Neural progenitor cell (in vitro differentiated cells): ENCODE data around the gene PRR7. TPM values are rescaled to one million over a fixed set of nuclear protein-coding genes. Genes with fewer than 3 reads are reported as not detected.

Experiments used
- DNase-seq: peaks from one replicate; pipeline ENCODE4 v3.0.0-alpha.2; 2016; ENCODE audit warnings: low spot score
- H2AFZ ChIP-seq: fragments of 200-600 bp; sonication (generic); replicated peaks from 2 replicates; pipeline ENCODE4 v1.6.1; 2016; ENCODE audit warnings: antibody characterized with exemption
- H3F3A ChIP-seq: fragments of 200-600 bp; sonication (generic); 2 replicates; pipeline ENCODE4 v1.6.1; 2016; ENCODE audit warnings: antibody characterized with exemption, low read depth
- H3K27ac ChIP-seq: fragments of 200-600 bp; sonication (generic); 2 replicates; pipeline ENCODE4 v1.5.1; 2016; ENCODE audit warnings: mild to moderate bottlenecking
- H3K27me3 ChIP-seq: fragments of 200-600 bp; sonication (generic); 2 replicates; pipeline ENCODE4 v1.6.1; 2016; ENCODE audit warnings: mild to moderate bottlenecking, moderate library complexity
- H3K36me3 ChIP-seq: fragments of 200-600 bp; sonication (generic); 2 replicates; pipeline ENCODE4 v1.5.1; 2016
- H3K4me1 ChIP-seq: fragments of 200-600 bp; sonication (generic); 2 replicates; pipeline ENCODE4 v1.6.1; 2016; ENCODE audit warnings: mixed run types
- H3K4me2 ChIP-seq: fragments of 200-600 bp; sonication (generic); 2 replicates; pipeline ENCODE4 v1.6.1; 2016
- H3K4me3 ChIP-seq: fragments of 200-600 bp; sonication (generic); 2 replicates; pipeline ENCODE4 v1.5.1; 2016
- H3K79me2 ChIP-seq: fragments of 200-600 bp; sonication (generic); 2 replicates; pipeline ENCODE4 v1.6.1; 2016; ENCODE audit warnings: low read depth
- H3K9ac ChIP-seq: fragments of 200-600 bp; sonication (generic); 2 replicates; pipeline ENCODE4 v1.6.1; 2016
- H3K9me3 ChIP-seq: fragments of 200-600 bp; sonication (generic); 2 replicates; pipeline ENCODE4 v1.5.1; 2016; ENCODE audit warnings: low read depth
- H4K20me1 ChIP-seq: fragments of 200-600 bp; sonication (generic); 2 replicates; pipeline ENCODE4 v1.6.1; 2016; ENCODE audit warnings: low read depth
- H3K27ac Mint-ChIP-seq: 3 replicates; pipeline ENCODE4 v1.8.0; 2021; ENCODE audit warnings: mixed read lengths
- H3K27me3 Mint-ChIP-seq: 2 replicates; pipeline ENCODE4 v1.8.0; 2022; ENCODE audit warnings: low read depth, mild to moderate bottlenecking, inconsistent platforms, moderate library complexity, mixed read lengths; ENCODE audit not compliant: insufficient read depth
- H3K36me3 Mint-ChIP-seq: 3 replicates; pipeline ENCODE4 v1.8.0; 2021; ENCODE audit warnings: mixed read lengths
- H3K4me1 Mint-ChIP-seq: 3 replicates; pipeline ENCODE4 v1.8.0; 2021; ENCODE audit warnings: mixed read lengths
- H3K4me3 Mint-ChIP-seq: 3 replicates; pipeline ENCODE4 v1.8.0; 2021; ENCODE audit warnings: mild to moderate bottlenecking, moderate library complexity, mixed read lengths
- H3K9me3 Mint-ChIP-seq: 3 replicates; pipeline ENCODE4 v1.8.0; 2020; ENCODE audit warnings: mixed read lengths
- EZH2 ChIP-seq: fragments of 200-600 bp; sonication (generic); IDR thresholded peaks from 2 replicates; pipeline ENCODE4 v1.6.1; 2017; ENCODE audit warnings: antibody characterized with exemption, mild to moderate bottlenecking, moderate library complexity
- EZH2phosphoT487 ChIP-seq: fragments of 200-600 bp; sonication (generic); IDR thresholded peaks from 2 replicates; pipeline ENCODE4 v1.6.1; 2017; ENCODE audit warnings: antibody characterized with exemption
- total RNA-seq: library from RNA; depleted of rRNA; stranded (reverse); fragments of >200 nt; gene quantifications from 2 replicates; pipeline ENCODE4 v1.2.3, GENCODE V29; 2015; ENCODE audit warnings: low replicate concordance
- TF ChIP-seq, protein P1 (sequence below): fragments of 200-600 bp; sonication (generic); IDR thresholded peaks from 2 replicates; pipeline ENCODE4 v1.5.1; 2017; ENCODE audit warnings: antibody characterized with exemption, mild to moderate bottlenecking

The PRR7 gene
- total RNA-seq, 1 donor from 2014 or later: 4.5 TPM

DNA sequence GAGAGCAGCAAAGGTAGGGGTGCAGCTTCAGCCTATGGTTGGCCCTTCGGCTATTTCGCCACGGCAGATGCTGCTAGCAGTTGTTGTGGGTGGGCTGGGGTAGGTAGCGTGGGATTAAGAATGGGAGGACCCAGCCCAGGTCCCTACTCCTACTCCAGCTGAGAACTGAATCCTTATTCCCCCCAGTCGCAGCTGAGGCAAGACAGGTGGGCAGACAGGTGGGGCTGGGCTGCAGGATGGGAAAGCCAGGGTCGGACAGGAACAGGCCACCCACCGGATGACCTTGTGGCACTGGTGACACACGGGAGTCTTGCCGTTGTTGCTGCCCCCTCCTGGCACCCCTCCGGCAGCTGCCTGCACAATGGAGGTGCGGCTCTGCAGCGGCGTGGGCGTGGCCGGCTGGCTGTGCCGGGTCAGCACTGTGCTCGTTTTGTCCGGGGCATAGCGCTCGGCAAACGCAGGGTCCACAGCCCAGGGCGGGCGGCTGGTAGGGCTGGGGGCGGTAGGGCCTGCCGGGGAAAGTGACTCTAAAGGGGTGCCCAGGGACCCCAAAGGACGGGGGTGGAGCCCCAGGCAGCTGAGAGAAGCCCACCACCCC, 42.6 kb downstream of the PRR7 start:
- Histone ChIP-seq H3K4me3 (no peak overlapping the region), H4K20me1 (peaks cover 67% of the 10 kb centered on the region), H3F3A (peaks cover 27% of the 10 kb centered on the region), H3K79me2 (peaks cover 11% of the 10 kb centered on the region), H3K27me3 (no peaks in the 10 kb centered on the region), H3K4me1 (peaks cover 4% of the 10 kb centered on the region), H3K9ac (no peak overlapping the region), H3K4me2 (no peak overlapping the region), H3K27ac (no peak overlapping the region), H2AFZ (no peak overlapping the region), H3K36me3 (peaks cover 5% of the 10 kb centered on the region), H3K9me3 (no peaks in the 10 kb centered on the region)
- Mint-ChIP-seq H3K9me3 (no peaks in the 10 kb centered on the region), H3K4me1 (peaks cover 36% of the 10 kb centered on the region), H3K36me3 (peaks cover 33% of the 10 kb centered on the region), H3K27ac (no peak overlapping the region), H3K27me3 (peaks cover 4% of the 10 kb centered on the region), H3K4me3 (no peak overlapping the region)
- DNase-seq: peak; percentile 40
- TF ChIP-seq, protein P1, sequence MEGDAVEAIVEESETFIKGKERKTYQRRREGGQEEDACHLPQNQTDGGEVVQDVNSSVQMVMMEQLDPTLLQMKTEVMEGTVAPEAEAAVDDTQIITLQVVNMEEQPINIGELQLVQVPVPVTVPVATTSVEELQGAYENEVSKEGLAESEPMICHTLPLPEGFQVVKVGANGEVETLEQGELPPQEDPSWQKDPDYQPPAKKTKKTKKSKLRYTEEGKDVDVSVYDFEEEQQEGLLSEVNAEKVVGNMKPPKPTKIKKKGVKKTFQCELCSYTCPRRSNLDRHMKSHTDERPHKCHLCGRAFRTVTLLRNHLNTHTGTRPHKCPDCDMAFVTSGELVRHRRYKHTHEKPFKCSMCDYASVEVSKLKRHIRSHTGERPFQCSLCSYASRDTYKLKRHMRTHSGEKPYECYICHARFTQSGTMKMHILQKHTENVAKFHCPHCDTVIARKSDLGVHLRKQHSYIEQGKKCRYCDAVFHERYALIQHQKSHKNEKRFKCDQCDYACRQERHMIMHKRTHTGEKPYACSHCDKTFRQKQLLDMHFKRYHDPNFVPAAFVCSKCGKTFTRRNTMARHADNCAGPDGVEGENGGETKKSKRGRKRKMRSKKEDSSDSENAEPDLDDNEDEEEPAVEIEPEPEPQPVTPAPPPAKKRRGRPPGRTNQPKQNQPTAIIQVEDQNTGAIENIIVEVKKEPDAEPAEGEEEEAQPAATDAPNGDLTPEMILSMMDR: peak; percentile 19
- TF ChIP-seq EZH2phosphoT487: no peak

DNA sequence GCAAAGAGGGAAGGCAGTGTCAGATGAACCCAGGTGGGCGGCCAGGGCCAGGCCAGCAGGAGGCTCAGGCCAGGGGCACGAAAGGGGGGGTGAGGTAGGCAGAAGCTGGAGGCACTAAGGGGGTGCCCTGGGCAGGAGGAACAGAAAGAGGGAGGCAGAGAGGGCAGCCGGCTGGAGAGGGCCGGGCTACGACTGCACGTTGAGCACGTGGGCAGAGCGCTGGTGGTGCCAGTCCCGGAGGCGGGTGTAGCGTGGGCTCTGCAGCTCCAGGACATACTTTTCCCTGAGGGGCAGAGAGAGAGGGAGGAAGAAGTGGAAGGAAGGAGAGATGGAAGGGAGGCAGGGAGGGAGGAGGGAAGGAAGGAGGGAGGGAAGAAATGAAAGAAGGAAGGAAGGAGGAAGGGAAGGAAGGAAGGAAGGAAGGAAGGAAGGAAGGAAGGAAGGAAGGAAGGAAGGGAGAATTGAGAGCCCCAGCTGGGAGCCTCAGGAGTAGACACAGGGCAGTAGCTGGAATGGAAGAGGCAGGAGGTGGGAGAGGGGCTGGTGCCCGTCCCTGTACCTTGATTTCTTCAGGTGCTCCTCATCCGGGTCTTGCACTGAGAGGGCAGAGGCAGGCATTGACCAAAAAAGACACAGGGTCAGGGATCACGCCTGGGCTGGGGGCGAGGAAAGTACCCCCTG, 43.8 kb downstream of the PRR7 start:
- Mint-ChIP-seq H3K27me3 (peaks cover 4% of the 10 kb centered on the region), H3K4me1 (peaks cover 35% of the 10 kb centered on the region), H3K9me3 (no peaks in the 10 kb centered on the region), H3K27ac (no peak overlapping the region), H3K4me3 (peak overlapping the region; percentile 48), H3K36me3 (peaks cover 24% of the 10 kb centered on the region)
- Histone ChIP-seq H3K36me3 (peaks cover 5% of the 10 kb centered on the region), H3K27ac (no peak overlapping the region), H3K27me3 (no peaks in the 10 kb centered on the region), H3K9me3 (no peaks in the 10 kb centered on the region), H3K79me2 (peaks cover 23% of the 10 kb centered on the region), H3F3A (peaks cover 31% of the 10 kb centered on the region), H2AFZ (no peak overlapping the region), H3K9ac (no peak overlapping the region), H3K4me2 (no peak overlapping the region), H3K4me3 (no peak overlapping the region), H4K20me1 (peaks cover 78% of the 10 kb centered on the region), H3K4me1 (peaks cover 16% of the 10 kb centered on the region)
- no peak for DNase-seq
- TF ChIP-seq EZH2: no peak
- TF ChIP-seq, protein P1: no peak
- TF ChIP-seq EZH2phosphoT487: no peak

DNA sequence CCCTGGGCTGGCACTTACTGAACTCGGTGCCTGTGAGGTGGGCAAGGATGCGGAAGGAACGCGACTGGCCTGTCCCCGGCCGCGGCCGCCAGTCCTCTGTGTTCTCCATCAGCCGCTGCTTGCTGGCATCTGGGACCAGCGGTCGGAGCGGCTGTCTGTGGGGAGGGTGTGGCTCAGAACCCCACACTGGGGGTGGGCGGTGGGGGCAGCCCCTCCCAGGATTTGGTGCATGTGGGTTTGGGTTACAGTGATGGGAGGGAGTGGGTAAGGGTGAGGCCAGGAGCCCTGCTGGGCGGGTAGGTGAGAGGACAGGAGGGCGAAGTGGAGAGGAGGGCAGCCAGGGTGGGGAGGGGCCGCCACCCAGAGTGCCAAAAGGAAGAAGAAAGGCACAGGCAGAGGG, 44.4 kb downstream of the PRR7 start:
- H4K20me1 ChIP-seq: peaks cover 78% of the 10 kb centered on the region
- peaks cover 36% of the 10 kb centered on the region for H3F3A ChIP-seq
- peak overlapping the region; percentile 7 for H3K4me2 ChIP-seq
- peaks cover 22% of the 10 kb centered on the region for H3K36me3 Mint-ChIP-seq
- H3K4me3 ChIP-seq: no peak overlapping the region
- peak overlapping the region; percentile 23 for H3K4me3 Mint-ChIP-seq
- peaks cover 6% of the 10 kb centered on the region for H3K27me3 Mint-ChIP-seq
- H3K9me3 ChIP-seq: no peaks in the 10 kb centered on the region
- no peak overlapping the region for H3K27ac Mint-ChIP-seq
- no peaks in the 10 kb centered on the region for H3K27me3 ChIP-seq
- TF ChIP-seq EZH2 (no peak), EZH2phosphoT487 (no peak)
- TF ChIP-seq, protein P1: no peak
- no peak for DNase-seq
- no peak overlapping the region for H3K9ac ChIP-seq
- peaks cover 5% of the 10 kb centered on the region for H3K36me3 ChIP-seq
- H2AFZ ChIP-seq: no peak overlapping the region
- H3K4me1 Mint-ChIP-seq: peaks cover 37% of the 10 kb centered on the region
- H3K4me1 ChIP-seq: peaks cover 21% of the 10 kb centered on the region
- H3K9me3 Mint-ChIP-seq: no peaks in the 10 kb centered on the region
- H3K79me2 ChIP-seq: peaks cover 26% of the 10 kb centered on the region
- no peak overlapping the region for H3K27ac ChIP-seq
